H1 (cell line): Measurements from ENCODE around the gene ERGIC2. TPM values are rescaled to one million over a fixed set of nuclear protein-coding genes. Genes with fewer than 3 reads are reported as not detected.

Experiments
- CTBP2 ChIP-seq: IDR thresholded peaks from 2 replicates; pipeline ENCODE4 v1.7.0; 2011; ENCODE audit warnings: borderline replicate concordance, mild to moderate bottlenecking, moderate library complexity, mixed read lengths, low read length; ENCODE audit not compliant: insufficient read depth, insufficient read length
- EP300 ChIP-seq, 2 experiments: IDR thresholded peaks; 1 replicate in 1 of 2; 2 replicates in 1 of 2; pipeline ENCODE4 v1.6.1; 2011 to 2012; ENCODE audit warnings: low read depth in 2 of 2, low read length in 2 of 2, mild to moderate bottlenecking in 2 of 2, borderline replicate concordance in 1 of 2, inconsistent platforms in 1 of 2, moderate library complexity in 1 of 2
- GTF2F1 ChIP-seq: IDR thresholded peaks from 2 replicates; pipeline ENCODE4 v1.6.1; 2012; ENCODE audit warnings: low read depth, low read length, improper control_type of control experiment, borderline replicate concordance
- polyA plus RNA-seq, 7 experiments: library from polyadenylated mRNA; depleted of rRNA in 3 of 7; stranded (reverse) in 5 of 7; unstranded in 2 of 7; fragments of >200 nt in 5 of 7; fragments of 200-250 nt in 2 of 7; gene quantifications; 1 replicate in 5 of 7; 2 replicates in 1 of 7; 4 replicates in 1 of 7; pipeline versions ENCODE4 v1.2.1 to v1.2.3, GENCODE V29; 2011 to 2013; ENCODE audit warnings: missing spikeins in 2 of 7, mixed read lengths in 2 of 7
- total RNA-seq: library from RNA; stranded (reverse); fragmentation: NEBNext Ultra II Directional; extraction: Animal tissue kit (Norgen Biotek cat#: 25700); gene quantifications from 2 replicates; pipeline ENCODE4 v1.2.1, GENCODE V29; 2021

The ERGIC2 gene
- total and polyA plus RNA-seq, 2 of the 8 experiments (the other 6 are each of a cell fraction or from before 2014, with no cell fraction given) = 16.5 to 61.8 TPM

DNA sequence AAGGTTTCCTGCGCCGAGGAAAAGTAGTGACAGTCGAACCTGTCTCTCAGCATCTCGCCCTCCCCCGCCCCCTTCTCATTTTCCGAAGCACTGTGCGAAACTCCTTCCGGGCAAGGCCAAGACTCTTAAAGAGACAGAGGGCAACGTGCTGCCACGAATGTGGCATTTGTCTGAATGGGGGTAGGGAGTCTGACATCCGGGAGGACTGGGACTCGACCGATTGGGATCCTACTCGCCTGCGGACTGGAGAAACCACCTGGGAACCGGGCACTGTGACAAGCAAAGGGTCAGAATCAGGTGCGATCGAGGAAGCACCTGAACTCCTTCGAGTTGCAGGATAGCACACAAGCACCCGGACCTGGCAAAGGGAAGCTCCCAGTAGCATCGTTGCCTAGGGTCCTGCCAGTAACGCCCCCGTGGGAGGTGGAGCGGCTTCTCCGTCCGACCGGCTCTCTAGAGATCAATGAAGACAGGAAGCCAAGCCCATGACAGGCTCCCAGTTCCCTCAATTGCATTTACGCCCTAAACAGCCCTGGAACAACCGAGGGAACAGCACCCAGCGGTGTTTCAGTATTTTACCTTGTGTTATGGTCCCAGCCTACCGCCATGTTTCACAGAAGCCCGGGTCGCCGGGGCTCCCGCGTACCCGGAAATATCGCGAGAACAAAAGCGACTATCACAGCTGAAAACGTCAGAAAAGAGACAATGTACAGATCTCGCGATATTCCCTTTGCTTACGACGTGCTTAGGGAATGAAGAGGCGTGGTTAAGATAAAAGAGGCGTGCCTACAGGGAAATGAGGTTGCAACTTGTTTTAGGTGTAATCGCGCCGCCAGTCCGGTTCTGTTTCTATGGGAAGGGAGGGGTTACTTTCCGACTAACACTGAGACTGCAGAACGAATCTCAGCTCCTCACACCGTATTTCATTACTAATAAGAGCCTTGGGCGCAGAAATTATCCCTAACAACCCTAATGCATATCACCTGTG is at the start of gene ERGIC2 (continued):
- no peak for TF ChIP-seq CTBP2
- TF ChIP-seq EP300 (IDR thresholded peaks at IDR 0.05; ENCODE audit: borderline replicate concordance in 1 of 2, low read depth in 2 of 2, low read length in 2 of 2) = no peak
- no peak for TF ChIP-seq GTF2F1
